WERI-Rb-1 (cell line): ENCODE measurements around the gene CNN2.

Experiments used
- DNase-seq: peaks from one replicate; pipeline ENCODE4 v3.0.0-alpha.2; 2020
- H3K27ac ChIP-seq: fragments of 250-450 bp; sonication (Bioruptor Pico); 2 replicates; pipeline ENCODE4 v1.5.1; 2020; ENCODE audit warnings: mild to moderate bottlenecking, moderate library complexity
- H3K27me3 ChIP-seq: fragments of 250-450 bp; sonication (Bioruptor Pico); 2 replicates; pipeline ENCODE4 v1.5.1; 2021; ENCODE audit warnings: mild to moderate bottlenecking, low read depth, moderate library complexity; ENCODE audit not compliant: insufficient read depth, severe bottlenecking
- H3K36me3 ChIP-seq: fragments of 250-450 bp; sonication (Bioruptor Pico); 2 replicates; pipeline ENCODE4 v1.5.1; 2020; ENCODE audit warnings: mild to moderate bottlenecking, moderate library complexity
- H3K4me3 ChIP-seq: 2 replicates; pipeline ENCODE4 v1.5.1; 2011; ENCODE audit warnings: low read depth, mild to moderate bottlenecking, control low read depth, low read length
- H3K9me3 ChIP-seq: fragments of 250-450 bp; sonication (Bioruptor Pico); 2 replicates; pipeline ENCODE4 v1.5.1; 2021; ENCODE audit warnings: mild to moderate bottlenecking, moderate library complexity; ENCODE audit not compliant: severe bottlenecking
- CTCF ChIP-seq: IDR thresholded peaks from 2 replicates; pipeline ENCODE4 v1.5.1; 2011; ENCODE audit warnings: low read depth, mild to moderate bottlenecking, control low read depth, inconsistent platforms, low read length

Gene CNN2

DNA sequence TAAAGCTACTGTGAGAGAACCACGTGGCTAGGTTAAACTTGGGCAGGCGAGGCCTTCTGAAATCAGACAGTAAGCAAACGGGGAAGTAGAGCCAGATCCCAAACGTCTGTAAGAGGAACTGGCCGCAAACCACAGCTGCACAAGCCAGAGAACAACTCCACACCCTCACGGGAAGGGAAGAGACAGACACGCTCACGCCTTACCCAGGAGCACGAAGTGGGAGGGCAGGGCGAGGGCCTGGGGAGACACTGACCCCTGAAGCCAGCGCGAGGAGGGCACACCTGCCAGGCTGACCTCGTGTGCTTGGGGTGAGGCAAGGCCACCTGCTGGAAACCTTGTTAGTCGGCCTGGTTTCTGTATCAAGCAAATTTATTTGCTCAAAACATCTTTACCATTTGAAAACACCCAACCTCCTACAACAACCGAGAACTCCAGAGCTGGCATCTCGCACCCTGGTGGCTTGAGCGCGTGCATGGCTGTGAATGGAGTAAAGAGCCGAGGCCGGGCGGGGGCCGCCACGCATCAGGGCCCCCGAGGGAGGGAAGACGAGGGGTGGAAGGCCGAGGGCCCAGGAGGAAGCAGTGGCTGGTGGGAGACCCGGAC, 61.5 kb downstream of the CNN2 start:
- Histone ChIP-seq H3K36me3 (peaks cover 73% of the 10 kb centered on the region), H3K27ac (no peak overlapping the region), H3K27me3 (no peaks in the 10 kb centered on the region), H3K9me3 (no peaks in the 10 kb centered on the region), H3K4me3 (no peak overlapping the region)
- TF ChIP-seq CTCF = no peak
- no peak for DNase-seq

DNA sequence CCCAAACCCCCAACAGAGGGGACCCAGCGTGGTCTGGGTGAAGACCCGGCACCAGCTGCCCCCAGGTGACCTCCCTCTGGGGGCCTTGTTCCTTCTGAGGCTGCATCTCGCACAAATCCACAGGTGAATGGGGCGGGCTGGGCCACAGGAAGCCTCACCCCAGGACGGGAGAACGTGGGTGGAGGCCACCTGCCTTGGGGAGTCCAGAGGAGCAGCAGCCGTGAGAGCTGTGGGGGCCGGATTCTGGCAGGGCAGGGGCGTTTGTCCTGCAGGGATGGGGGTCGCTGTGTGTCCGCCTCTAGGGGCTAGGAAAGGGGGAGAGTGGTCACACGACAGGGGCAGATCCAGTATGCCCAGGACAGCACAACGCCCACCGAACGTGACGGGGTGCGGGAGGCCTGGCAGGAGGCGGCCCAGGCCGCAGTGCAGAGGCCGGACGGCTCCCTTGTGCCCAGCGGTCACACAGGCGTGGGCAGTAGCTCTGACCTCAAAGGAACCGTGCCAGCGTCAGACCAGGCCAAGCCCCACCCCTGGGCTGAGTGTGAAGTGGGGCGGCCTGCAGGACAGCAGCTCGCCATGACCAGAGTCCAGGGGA, 62.1 kb downstream of the CNN2 start:
- no peak overlapping the region for H3K27ac ChIP-seq
- DNase-seq = no peak
- H3K4me3 ChIP-seq = no peak overlapping the region
- H3K36me3 ChIP-seq = peaks cover 77% of the 10 kb centered on the region
- no peaks in the 10 kb centered on the region for H3K27me3 ChIP-seq
- TF ChIP-seq CTCF = no peak
- H3K9me3 ChIP-seq = no peaks in the 10 kb centered on the region
